HS-27A (cell line): ENCODE data around the gene MFAP3L.

Experiments used
- DNase-seq: peaks from one replicate; pipeline ENCODE4 v3.0.0-alpha.2; 2012; ENCODE audit warnings: low read depth, missing footprints

MFAP3L gene

DNA sequence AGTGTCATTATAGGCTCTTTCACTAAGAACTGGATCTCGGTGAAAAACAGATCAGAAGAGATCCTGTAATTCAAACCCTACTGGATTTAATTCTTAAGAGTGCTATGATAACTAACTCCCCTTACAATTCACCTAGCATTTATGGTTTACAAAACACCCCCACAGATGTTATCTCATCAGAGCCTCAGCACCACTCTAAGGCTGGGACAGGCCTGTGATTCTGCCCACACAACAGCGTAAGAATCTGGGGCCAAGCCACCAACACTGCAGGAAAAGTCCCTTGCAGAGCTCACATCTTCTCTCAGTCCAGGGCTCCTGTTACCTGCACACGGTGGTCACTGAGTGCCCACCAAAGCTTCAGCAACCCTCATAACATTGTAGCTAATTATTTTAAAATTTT is 8.9 kb downstream of the MFAP3L start:
- no peak for DNase-seq

DNA sequence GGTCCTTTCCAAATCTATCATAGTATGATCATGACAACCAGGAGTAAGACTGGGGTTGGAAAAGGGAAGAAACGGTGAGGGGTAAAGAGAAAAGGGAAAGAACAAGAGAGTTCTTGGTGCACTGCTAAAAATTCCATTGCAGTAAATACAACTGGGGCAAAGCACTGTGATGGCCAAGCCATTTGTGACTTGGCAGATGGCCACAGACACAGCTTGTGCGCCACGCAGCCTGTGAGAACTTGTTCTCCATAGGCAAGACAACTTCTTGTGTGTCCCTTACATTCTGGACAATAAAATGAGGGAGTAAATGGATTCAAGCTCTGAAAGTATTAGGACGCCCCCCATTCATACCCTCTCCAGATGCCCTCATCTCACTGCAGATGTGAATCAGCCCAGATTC is 10.9 kb downstream of the MFAP3L start:
- no peak for DNase-seq

GRCh38 chr4:170014359-170015011 is 11.7 kb downstream of the MFAP3L start:
- no peak for DNase-seq

DNA sequence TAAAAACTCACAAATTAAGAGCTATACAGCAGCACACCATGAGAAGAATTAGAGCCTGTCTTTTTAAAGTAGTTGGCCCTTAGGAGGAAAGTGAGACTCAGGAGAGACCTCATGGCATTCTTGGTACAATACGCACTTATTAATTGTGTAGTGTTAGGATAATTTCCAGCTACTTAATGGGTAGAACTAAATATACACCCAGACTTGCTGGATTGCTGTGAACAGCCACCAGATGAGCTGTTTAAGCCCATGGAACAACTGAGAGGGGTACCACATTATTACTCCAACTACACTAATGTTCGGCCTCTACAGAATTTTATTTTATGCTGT is 13.6 kb downstream of the MFAP3L start:
- no peak for DNase-seq

DNA sequence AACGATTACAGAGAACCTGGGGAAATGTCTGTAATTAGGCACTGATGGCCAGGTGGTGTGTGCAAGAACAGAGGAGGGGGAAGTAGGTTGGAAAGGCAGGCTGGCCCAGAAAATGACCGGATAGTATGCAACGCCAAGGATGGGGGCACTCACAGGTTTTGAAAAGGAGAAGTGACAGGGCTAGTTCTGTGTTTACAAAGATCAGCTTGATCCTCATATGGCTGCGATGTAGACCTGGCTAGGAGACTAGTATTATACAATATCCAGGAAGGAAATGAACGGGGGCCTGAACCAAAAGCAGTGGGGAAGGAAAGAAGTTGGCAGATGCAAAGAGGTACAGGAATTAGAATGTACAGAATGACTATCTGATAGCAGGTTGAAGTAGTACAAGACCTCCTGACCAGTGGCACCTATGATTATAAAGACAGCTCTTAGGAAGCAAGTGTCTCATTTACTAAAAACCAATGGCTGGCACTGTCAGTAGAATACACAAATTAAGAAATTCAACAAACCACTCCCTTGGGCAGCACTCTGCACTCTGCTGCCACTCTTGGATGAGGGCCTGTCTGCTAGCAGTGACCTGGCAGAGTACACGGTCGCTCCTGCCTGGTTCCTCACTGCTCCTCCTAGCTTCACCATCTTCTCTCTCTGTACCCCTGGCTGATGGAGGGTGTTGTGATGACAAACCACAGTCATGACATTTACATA is 14.1 kb downstream of the MFAP3L start:
- no peak for DNase-seq

- no peak for DNase-seq
These were observed 16.9 kb downstream of the MFAP3L start for GRCh38 chr4:170009291-170009690.

DNA sequence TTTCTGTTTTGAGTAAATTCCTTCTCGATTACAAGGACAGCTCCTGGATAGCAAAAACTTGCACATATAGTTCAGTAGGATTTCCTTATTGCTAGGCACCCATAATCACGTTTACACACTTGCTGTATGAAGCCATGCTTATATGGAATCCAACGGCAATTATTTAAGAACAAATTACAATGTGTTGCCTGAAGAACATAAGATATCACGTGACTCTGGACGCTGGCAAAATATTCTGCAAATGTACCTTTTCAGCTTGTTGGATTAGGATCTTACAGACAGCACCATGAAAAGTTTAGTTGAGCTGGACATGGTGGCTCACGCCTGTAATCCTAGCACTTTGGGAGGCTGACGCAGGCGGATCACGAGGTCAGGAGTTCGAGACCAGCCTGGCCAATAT is 17.4 kb downstream of the MFAP3L start:
- no peak for DNase-seq

- no peak for DNase-seq
These were observed 17.8 kb downstream of the MFAP3L start for GRCh38 chr4:170008371-170008770.

GRCh38 chr4:170007113-170007512 is 19.1 kb downstream of the MFAP3L start:
- DNase-seq: no peak

GRCh38 chr4:170005472-170005871 is 20.7 kb downstream of the MFAP3L start:
- DNase-seq: no peak

- no peak for DNase-seq
These were observed 21.4 kb downstream of the MFAP3L start for GRCh38 chr4:170004651-170005295.

DNA sequence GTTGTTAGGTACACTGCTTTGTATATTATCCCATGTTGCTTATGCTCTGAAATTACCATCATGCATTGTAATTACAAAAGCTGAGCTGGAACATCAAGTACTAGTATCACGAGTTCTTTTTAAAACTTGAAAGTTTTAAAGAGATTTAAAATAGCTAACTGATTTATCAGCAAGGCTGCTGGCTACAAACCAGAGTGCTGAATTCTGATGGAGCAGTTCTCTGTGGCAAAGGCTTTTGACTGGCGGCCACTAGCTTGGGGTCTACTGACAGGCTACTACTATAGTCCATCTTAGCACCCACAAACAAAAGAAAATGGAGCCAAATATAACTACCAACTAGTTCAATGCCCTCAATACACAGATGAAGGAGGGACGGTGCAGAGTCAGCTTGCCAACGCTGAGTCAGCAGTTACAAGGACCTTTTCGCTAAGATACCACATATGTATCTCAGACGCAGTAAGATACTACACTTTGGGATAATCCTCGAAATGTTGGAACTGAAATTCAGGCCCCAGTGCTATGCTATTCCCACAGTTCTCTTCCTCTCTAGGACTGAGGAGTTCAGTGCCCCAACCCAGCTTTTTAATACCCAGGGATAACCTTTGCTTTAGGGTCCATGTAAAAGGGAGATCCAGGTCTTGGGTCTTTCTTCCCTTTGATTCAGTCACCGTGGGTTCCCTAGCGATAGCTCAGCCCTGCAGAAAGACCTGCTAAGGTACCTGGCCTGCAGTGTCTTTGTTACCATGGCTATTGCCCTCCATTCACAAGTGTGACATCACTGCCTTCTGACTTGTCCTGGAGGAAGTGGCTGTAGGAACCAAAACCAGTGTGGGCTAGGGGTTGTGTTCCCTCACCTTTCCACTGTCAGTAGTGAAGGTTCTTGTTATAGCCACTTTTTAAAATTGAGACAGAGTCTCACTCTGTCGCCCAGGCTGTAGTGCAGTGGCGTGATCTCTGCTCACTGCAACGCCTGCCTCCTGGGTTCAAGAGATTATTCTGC is 22.8 kb downstream of the MFAP3L start:
- no peak for DNase-seq

DNA sequence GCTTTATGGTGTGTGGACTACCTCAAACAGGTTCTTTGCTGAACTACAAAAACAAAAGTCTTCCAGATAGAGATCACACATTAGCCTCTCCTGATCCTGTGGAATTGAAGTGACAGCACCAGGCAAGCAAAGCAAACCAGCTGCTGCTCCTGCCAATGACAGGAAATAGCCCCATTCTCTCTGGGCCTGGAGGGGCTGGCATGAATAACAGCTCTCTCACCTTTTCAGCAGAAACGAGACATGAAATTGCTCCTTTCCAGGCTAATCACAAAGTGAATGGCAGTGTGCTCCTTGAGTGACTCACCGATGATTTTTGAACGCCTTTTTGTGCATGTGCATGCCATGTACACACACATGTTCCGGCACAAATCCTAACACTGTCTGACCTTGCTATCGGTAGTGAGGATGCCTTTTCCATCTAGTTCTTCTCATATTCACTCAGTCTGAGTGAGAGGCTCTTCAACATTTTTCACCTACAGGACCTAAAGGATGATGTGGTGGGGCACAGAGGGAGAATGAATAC is 24.4 kb downstream of the MFAP3L start:
- no peak for DNase-seq

DNA sequence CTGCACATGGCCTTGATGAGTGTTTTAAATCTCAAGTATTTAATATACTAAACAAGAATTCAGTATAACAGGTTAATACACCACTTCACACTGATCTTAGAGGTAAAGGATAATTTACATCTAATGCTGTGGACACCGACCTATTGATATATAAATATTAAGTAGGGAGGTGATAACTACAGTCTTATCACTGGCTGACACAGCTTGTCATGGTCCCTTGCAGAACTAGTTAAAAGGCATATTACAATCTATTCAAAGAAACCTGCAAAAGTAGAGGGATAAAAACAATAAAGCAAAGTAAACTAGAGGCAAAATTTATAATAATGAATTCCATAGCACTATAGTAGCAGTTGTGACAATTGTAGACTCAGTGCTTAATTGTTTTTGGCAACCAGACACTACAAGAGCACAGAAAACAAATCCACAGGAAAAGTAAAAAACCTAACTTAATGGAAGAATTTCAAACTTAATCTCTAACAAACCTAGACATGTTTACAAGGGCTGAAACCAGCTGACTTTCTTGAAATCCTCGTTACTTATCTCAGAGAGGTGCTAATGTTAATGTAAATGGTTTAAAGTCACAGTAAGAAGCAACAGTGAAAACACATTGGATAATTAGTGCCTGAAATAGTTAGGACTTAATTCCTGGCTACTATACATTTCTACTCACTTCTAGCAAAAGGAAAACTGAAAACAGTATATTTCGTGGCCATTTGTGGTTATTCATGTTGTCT is 25.0 kb downstream of the MFAP3L start:
- DNase-seq: no peak

GRCh38 chr4:169999923-170000322 is 26.3 kb downstream of the MFAP3L start:
- no peak for DNase-seq

- no peak for DNase-seq
These were observed 27.2 kb downstream of the MFAP3L start for GRCh38 chr4:169998981-169999380.

DNA sequence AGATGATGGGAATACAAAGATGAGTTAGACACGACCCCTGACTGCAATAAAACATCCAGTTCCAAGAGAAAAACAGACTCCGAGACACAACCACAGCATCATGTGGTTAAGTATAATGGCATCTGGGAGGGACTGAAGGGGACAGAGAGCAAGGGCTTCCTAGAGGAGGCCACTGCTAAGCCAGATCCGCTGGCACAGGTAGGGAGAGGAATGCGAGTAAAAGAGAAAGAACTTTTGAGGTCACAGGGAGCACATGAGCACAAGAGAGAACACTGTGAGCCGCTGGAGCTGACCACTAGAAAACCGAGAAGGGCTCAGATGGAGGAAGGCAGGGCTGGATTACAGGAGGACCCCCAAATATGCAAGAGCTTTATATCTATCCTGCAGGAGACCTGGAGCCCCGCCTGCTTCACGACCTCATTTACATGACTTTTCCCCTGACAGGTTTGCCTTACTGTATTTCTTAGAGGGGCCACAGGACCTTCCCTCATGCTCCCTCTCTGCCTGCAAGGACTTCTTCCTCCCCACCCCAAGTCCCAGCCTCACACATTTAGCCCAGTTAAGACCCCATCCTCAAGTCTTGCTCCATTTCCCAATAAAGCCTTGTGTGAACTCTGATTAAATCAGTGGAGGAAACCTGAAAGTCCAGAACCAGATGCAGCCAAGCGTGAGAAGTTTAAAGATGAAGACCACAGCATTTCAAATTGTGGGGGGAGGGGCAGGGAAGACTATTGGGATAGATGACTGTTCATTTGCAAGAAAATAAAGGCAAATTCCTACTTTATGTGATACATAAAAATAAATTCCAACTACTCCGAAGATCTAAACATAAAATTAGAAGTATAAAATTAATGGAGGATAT is 29.6 kb downstream of the MFAP3L start:
- DNase-seq: no peak

GRCh38 chr4:169993531-169993930 is 32.7 kb downstream of the MFAP3L start:
- no peak for DNase-seq

DNA sequence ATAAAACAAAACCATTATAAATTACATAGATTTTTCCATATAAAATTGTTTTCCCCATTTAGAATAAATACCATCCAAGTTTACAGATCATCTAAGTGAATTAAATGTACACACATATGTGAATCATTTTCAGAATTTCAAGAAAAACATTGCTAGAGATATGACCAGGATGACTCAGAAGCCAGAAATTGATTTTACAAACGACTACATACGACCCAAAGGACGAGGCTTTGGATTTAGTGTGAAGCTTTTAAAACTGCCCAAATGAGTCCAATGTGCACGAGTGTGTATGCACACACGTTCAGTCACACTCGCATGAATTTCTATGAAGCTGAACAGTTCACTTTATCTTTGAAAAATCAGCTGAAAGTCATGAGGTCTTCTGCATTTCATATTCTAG is 37.9 kb downstream of the MFAP3L start:
- DNase-seq: no peak
